HepG2 (cell line): ENCODE measurements around the gene BCAS3. TPM values are rescaled to one million over a fixed set of nuclear protein-coding genes. Genes with fewer than 3 reads are reported as not detected.

ENCODE experiments used
- ATAC-seq: fragments of 200-7000 bp; cut with Tn5 transposase; 3 replicates; pipeline ENCODE4 v1.9.1; 2020; ENCODE audit warnings: mild to moderate bottlenecking, moderate library complexity
- BruUV-seq: library from RNA; stranded (reverse); fragments of 400-500 nt; replicated peaks from 2 replicates; lab custom pipeline; 2021; lab: Mats Ljungman, UMichigan
- CTCF ChIA-PET: fragments of 300-600 bp; formaldehyde crosslinking; extraction: SDS; loops from one replicate; lab custom pipeline; 2021; ENCODE audit warnings: low total read pairs, inconsistent platforms, low intra/inter-chr PET ratio; lab: Yijun Ruan, JAX
- POLR2A ChIA-PET: fragments of 350-600 bp; sonication (Branson Sonifier 250); formaldehyde crosslinking; loops from one replicate; lab custom pipeline; 2020; ENCODE audit warnings: antibody characterized with exemption, inconsistent platforms; lab: Yijun Ruan, JAX
- DNase-seq: peaks from one replicate; pipeline ENCODE4 v3.0.0-alpha.2; 2015; ENCODE audit warnings: low spot score
- FAIRE-seq: peaks from 3 replicates; lab custom pipeline; 2011; peaks lifted over from hg19 to GRCh38; lab: Jason Lieb, UNC
- H2AFZ ChIP-seq: one replicate; pipeline ENCODE4 v1.6.1; 2011; ENCODE audit warnings: low read length, inconsistent platforms
- H3K27ac ChIP-seq: fragments of 300-600 bp; 3 replicates; pipeline ENCODE4 v1.8.0; 2011; ENCODE audit warnings: mixed run types, mild to moderate bottlenecking, mixed read lengths, low read length, inconsistent platforms; ENCODE audit not compliant: insufficient read depth; ENCODE audit errors: extremely low read length
- H3K27me3 ChIP-seq, 2 experiments: fragments of 200-600 bp in 1 of 2; 2 replicates in 1 of 2; 3 replicates in 1 of 2; pipeline versions ENCODE4 v1.6.0 to v1.8.0; 2011; ENCODE audit warnings: low read length in 2 of 2, mild to moderate bottlenecking in 2 of 2, moderate library complexity in 2 of 2, inconsistent platforms in 1 of 2; ENCODE audit not compliant: insufficient read depth in 2 of 2, control insufficient read depth in 1 of 2
- H3K36me3 ChIP-seq, 2 experiments: fragments of 200-600 bp in 1 of 2; replicated peaks in 1 of 2; 2 replicates in 1 of 2; 3 replicates in 1 of 2; pipeline versions ENCODE4 v1.5.1 to v1.8.0; 2011; ENCODE audit warnings: low read length in 2 of 2, inconsistent platforms in 1 of 2; ENCODE audit not compliant: insufficient read depth in 2 of 2, control insufficient read depth in 1 of 2
- H3K4me1 ChIP-seq: 2 replicates; pipeline ENCODE4 v1.5.1; 2012; ENCODE audit warnings: low read length, inconsistent platforms; ENCODE audit not compliant: insufficient read depth
- H3K4me2 ChIP-seq: 2 replicates; pipeline ENCODE4 v1.6.0; 2011; ENCODE audit warnings: low read depth, low read length, inconsistent platforms
- H3K4me3 ChIP-seq, 3 experiments: fragments of 200-600 bp in 1 of 3; sonication (generic), shearing (Covaris generic) in 1 of 3; replicated peaks in 1 of 3; 2 replicates each; pipeline ENCODE4 v1.5.1; 2011 to 2016; ENCODE audit warnings: low read length in 3 of 3, inconsistent platforms in 2 of 3, low read depth in 2 of 3, mild to moderate bottlenecking in 2 of 3, control low read depth in 1 of 3, mixed read lengths in 1 of 3; ENCODE audit not compliant: insufficient read depth in 1 of 3
- H3K79me2 ChIP-seq: one replicate; pipeline ENCODE4 v1.6.1; 2011; ENCODE audit warnings: low read length, inconsistent platforms; ENCODE audit not compliant: insufficient read depth
- H3K9ac ChIP-seq: 2 replicates; pipeline ENCODE4 v1.6.0; 2011; ENCODE audit warnings: mild to moderate bottlenecking, low read depth, low read length, inconsistent platforms; ENCODE audit not compliant: insufficient read depth
- H3K9me3 ChIP-seq: 2 replicates; pipeline ENCODE4 v1.5.1; 2012; ENCODE audit warnings: mild to moderate bottlenecking, low read length
- H4K20me1 ChIP-seq: 2 replicates; pipeline ENCODE4 v1.6.0; 2011; ENCODE audit warnings: inconsistent platforms, mild to moderate bottlenecking, low read length, moderate library complexity; ENCODE audit not compliant: insufficient read depth
- FOXJ3 ChIP-seq: sonication (generic); formaldehyde crosslinking; IDR thresholded peaks from 2 replicates; pipeline ENCODE4 v1.4.0; 2020; ENCODE audit warnings: missing genetic modification reagents, mild to moderate bottlenecking, borderline replicate concordance
- POLR2AphosphoS2 ChIP-seq: IDR thresholded peaks from 2 replicates; pipeline ENCODE4 v1.6.1; 2011; ENCODE audit warnings: low read depth, low read length, improper control_type of control experiment
- YEATS2 ChIP-seq: sonication (generic); formaldehyde crosslinking; IDR thresholded peaks from 2 replicates; pipeline ENCODE4 v1.4.0; 2020; ENCODE audit warnings: missing genetic modification reagents, borderline replicate concordance
- ZFP90 ChIP-seq: sonication (generic); formaldehyde crosslinking; IDR thresholded peaks from 2 replicates; pipeline ENCODE4 v1.8.0; 2022; ENCODE audit warnings: missing genetic modification reagents, mild to moderate bottlenecking, inconsistent platforms, borderline replicate concordance
- ZNF558 ChIP-seq: sonication (generic); formaldehyde crosslinking; IDR thresholded peaks from 2 replicates; pipeline ENCODE4 v1.9.0; 2022; ENCODE audit warnings: mild to moderate bottlenecking, missing genetic modification reagents, borderline replicate concordance
- ZNF7 ChIP-seq: IDR thresholded peaks from 2 replicates; pipeline ENCODE4 v1.6.1; 2016; ENCODE audit warnings: missing biosample characterization, missing genetic modification reagents
- ZNF781 ChIP-seq: sonication (generic); formaldehyde crosslinking; IDR thresholded peaks from 2 replicates; pipeline ENCODE4 v1.5.1; 2020; ENCODE audit warnings: borderline replicate concordance, mild to moderate bottlenecking, missing genetic modification reagents; ENCODE audit errors: not compliant biosample characterization
- WGBS: methylation state at CpG from one replicate; pipeline ENCODE4 v1.1.6; 2017; ENCODE audit warnings: low lambda C conversion rate; 5-methylcytosine and 5-hydroxymethylcytosine counted together
- in situ Hi-C: cut with HindIII; loops from 2 replicates; pipeline ENCODE4 v1.10.0; 2017; ENCODE audit warnings: low pct_unique_long_range_greater_than_20kb; ENCODE audit not compliant: extremely low pct_ligation_motif_present
- intact Hi-C: fragments of 100-400 bp; cut with micrococcal nuclease; formaldehyde crosslinking; loops from one replicate; pipeline ENCODE4 v1.10.0; 2022; ENCODE audit not compliant: unreplicated experiment
- polyA plus RNA-seq, 8 experiments: library from polyadenylated mRNA; depleted of rRNA in 3 of 8; stranded (reverse) in 7 of 8; unstranded in 1 of 8; fragments of >200 nt; fragmentation: Illumina TruSeq in 4 of 8; extraction: Trizol in 4 of 8; gene quantifications; 2 replicates each; pipeline versions ENCODE4 v1.2.1 to v1.2.3, GENCODE V29; 2011 to 2016; ENCODE audit warnings: low read depth in 4 of 8, missing spikeins in 1 of 8, mixed read lengths in 1 of 8; ENCODE audit not compliant: insufficient read depth in 1 of 8
- total RNA-seq, 5 experiments: library from RNA; depleted of rRNA; stranded (reverse); fragments of >200 nt; fragmentation: Illumina TruSeq; extraction: Trizol; gene quantifications; 2 replicates each; pipeline ENCODE4 v1.2.3, GENCODE V29; 2016; ENCODE audit warnings: low read depth in 1 of 5
- TF ChIP-seq, protein P1 (sequence below): sonication (generic); formaldehyde crosslinking; IDR thresholded peaks from 2 replicates; pipeline ENCODE4 v1.5.0; 2020; ENCODE audit warnings: mild to moderate bottlenecking, missing genetic modification reagents, borderline replicate concordance
- TF ChIP-seq, protein P2 (sequence below): sonication (generic); formaldehyde crosslinking; IDR thresholded peaks from 2 replicates; pipeline ENCODE4 v1.5.0; 2020; ENCODE audit warnings: mild to moderate bottlenecking, missing genetic modification reagents, borderline replicate concordance
- TF ChIP-seq, protein P3 (sequence below): sonication (generic); formaldehyde crosslinking; conservative IDR thresholded peaks from 2 replicates; pipeline ENCODE4 v1.8.0; 2022; ENCODE audit warnings: low read depth, missing genetic modification reagents
- TF ChIP-seq, protein P4 (sequence below), 2 experiments: sonication (generic) in 1 of 2; formaldehyde crosslinking in 1 of 2; IDR thresholded peaks; 2 replicates each; pipeline versions ENCODE4 v1.5.1 to v1.6.1; 2011 to 2020; ENCODE audit warnings: borderline replicate concordance in 1 of 2, low read depth in 1 of 2, low read length in 1 of 2, mild to moderate bottlenecking in 1 of 2, missing genetic modification reagents in 1 of 2, moderate library complexity in 1 of 2
- TF ChIP-seq, protein P5 (sequence below): sonication (generic); formaldehyde crosslinking; IDR thresholded peaks from 2 replicates; pipeline ENCODE4 v1.8.1; 2022; ENCODE audit warnings: mild to moderate bottlenecking, missing genetic modification reagents

The BCAS3 gene
- total and polyA plus RNA-seq, 2 of the 13 experiments (the other 11 are each of a cell fraction or from before 2014, with no cell fraction given), result 10.7 to 11.2 TPM

DNA sequence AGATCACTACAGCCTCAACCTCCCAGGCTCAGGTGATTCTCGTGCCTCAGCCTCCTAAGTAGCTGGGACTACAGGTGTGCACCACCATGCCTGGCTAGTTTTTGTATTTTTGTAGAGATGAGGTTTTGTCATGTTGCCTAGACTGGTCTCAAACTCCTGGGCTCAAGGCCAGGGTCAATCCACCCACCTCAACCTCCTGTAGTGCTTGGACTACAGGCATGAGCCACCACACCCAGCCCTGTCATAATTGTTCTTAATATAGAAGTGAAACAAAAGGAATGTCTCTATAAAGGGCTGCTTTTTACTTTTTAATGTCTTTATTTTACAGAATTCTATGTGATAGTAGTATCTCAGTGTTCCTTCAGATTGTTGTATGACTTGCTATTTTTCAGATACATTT, 376.8 kb downstream of the BCAS3 start:
- BruUV-seq, result no TSS peak
- CTCF ChIA-PET, result no interaction called here
- Histone ChIP-seq H2AFZ (no peak overlapping the region), H3K79me2 (no peaks in the 10 kb centered on the region), H3K4me3 (no peak overlapping the region), H3K27ac (no peak overlapping the region), H3K4me2 (no peak overlapping the region), H3K9me3 (no peaks in the 10 kb centered on the region), H3K27me3 (no peaks in the 10 kb centered on the region), H3K36me3 (no peaks in the 10 kb centered on the region), H4K20me1 (no peaks in the 10 kb centered on the region), H3K4me1 (no peaks in the 10 kb centered on the region), H3K9ac (no peak overlapping the region)
- in situ Hi-C loops, result no loop called here
- no peak for DNase-seq
- intact Hi-C loops, result no loop called here
- 69% methylated on average over 1 of the region's 1 CpG for whole genome bisulfite sequencing
- POLR2A ChIA-PET, result no interaction called here
- TF ChIP-seq FOXJ3 (CRISPR knock-in tag) (no peak), POLR2AphosphoS2 (no peak), ZNF781 (CRISPR knock-in tag) (no peak), ZNF7 (CRISPR knock-in tag) (no peak), ZNF558 (CRISPR knock-in tag) (no peak), ZFP90 (CRISPR knock-in tag) (no peak), YEATS2 (CRISPR knock-in tag) (no peak)
- TF ChIP-seq, protein P1, sequence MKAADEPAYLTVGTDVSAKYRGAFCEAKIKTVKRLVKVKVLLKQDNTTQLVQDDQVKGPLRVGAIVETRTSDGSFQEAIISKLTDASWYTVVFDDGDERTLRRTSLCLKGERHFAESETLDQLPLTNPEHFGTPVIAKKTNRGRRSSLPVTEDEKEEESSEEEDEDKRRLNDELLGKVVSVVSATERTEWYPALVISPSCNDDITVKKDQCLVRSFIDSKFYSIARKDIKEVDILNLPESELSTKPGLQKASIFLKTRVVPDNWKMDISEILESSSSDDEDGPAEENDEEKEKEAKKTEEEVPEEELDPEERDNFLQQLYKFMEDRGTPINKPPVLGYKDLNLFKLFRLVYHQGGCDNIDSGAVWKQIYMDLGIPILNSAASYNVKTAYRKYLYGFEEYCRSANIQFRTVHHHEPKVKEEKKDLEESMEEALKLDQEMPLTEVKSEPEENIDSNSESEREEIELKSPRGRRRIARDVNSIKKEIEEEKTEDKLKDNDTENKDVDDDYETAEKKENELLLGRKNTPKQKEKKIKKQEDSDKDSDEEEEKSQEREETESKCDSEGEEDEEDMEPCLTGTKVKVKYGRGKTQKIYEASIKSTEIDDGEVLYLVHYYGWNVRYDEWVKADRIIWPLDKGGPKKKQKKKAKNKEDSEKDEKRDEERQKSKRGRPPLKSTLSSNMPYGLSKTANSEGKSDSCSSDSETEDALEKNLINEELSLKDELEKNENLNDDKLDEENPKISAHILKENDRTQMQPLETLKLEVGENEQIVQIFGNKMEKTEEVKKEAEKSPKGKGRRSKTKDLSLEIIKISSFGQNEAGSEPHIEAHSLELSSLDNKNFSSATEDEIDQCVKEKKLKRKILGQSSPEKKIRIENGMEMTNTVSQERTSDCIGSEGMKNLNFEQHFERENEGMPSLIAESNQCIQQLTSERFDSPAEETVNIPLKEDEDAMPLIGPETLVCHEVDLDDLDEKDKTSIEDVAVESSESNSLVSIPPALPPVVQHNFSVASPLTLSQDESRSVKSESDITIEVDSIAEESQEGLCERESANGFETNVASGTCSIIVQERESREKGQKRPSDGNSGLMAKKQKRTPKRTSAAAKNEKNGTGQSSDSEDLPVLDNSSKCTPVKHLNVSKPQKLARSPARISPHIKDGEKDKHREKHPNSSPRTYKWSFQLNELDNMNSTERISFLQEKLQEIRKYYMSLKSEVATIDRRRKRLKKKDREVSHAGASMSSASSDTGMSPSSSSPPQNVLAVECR (CRISPR knock-in tag), result no peak
- TF ChIP-seq, protein P2, sequence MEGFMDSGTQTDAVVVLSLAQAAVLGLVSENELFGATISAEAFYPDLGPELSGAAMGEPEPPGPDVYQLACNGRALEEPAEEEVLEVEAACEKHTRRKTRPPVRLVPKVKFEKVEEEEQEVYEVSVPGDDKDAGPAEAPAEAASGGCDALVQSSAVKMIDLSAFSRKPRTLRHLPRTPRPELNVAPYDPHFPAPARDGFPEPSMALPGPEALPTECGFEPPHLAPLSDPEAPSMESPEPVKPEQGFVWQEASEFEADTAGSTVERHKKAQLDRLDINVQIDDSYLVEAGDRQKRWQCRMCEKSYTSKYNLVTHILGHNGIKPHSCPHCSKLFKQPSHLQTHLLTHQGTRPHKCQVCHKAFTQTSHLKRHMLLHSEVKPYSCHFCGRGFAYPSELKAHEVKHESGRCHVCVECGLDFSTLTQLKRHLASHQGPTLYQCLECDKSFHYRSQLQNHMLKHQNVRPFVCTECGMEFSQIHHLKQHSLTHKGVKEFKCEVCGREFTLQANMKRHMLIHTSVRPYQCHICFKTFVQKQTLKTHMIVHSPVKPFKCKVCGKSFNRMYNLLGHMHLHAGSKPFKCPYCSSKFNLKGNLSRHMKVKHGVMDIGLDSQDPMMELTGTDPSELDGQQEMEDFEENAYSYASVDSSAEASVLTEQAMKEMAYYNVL (CRISPR knock-in tag), result no peak
- TF ChIP-seq, protein P3, sequence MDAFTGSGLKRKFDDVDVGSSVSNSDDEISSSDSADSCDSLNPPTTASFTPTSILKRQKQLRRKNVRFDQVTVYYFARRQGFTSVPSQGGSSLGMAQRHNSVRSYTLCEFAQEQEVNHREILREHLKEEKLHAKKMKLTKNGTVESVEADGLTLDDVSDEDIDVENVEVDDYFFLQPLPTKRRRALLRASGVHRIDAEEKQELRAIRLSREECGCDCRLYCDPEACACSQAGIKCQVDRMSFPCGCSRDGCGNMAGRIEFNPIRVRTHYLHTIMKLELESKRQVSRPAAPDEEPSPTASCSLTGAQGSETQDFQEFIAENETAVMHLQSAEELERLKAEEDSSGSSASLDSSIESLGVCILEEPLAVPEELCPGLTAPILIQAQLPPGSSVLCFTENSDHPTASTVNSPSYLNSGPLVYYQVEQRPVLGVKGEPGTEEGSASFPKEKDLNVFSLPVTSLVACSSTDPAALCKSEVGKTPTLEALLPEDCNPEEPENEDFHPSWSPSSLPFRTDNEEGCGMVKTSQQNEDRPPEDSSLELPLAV (CRISPR knock-in tag), result no peak
- TF ChIP-seq, protein P4, sequence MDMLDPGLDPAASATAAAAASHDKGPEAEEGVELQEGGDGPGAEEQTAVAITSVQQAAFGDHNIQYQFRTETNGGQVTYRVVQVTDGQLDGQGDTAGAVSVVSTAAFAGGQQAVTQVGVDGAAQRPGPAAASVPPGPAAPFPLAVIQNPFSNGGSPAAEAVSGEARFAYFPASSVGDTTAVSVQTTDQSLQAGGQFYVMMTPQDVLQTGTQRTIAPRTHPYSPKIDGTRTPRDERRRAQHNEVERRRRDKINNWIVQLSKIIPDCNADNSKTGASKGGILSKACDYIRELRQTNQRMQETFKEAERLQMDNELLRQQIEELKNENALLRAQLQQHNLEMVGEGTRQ (IDR thresholded peaks at IDR 0.05; ENCODE audit: low read depth, low read length), result no peak
- TF ChIP-seq, protein P4 (CRISPR knock-in tag; IDR thresholded peaks at IDR 0.05; ENCODE audit: borderline replicate concordance), result no peak
- TF ChIP-seq, protein P5, sequence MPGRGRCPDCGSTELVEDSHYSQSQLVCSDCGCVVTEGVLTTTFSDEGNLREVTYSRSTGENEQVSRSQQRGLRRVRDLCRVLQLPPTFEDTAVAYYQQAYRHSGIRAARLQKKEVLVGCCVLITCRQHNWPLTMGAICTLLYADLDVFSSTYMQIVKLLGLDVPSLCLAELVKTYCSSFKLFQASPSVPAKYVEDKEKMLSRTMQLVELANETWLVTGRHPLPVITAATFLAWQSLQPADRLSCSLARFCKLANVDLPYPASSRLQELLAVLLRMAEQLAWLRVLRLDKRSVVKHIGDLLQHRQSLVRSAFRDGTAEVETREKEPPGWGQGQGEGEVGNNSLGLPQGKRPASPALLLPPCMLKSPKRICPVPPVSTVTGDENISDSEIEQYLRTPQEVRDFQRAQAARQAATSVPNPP (CRISPR knock-in tag), result no peak
- no peak for FAIRE-seq
- no peak for ATAC-seq
